GM12875 (cell line): Measurements from ENCODE around the gene MYBPC2.

Experiments
- H3K4me3 ChIP-seq: one replicate; pipeline ENCODE4 v1.5.1; 2011; ENCODE audit warnings: low read depth, low read length, control low read depth
- CTCF ChIP-seq: IDR thresholded peaks from 2 replicates; pipeline ENCODE4 v1.5.1; 2011; ENCODE audit warnings: low read depth, mild to moderate bottlenecking, control low read depth, inconsistent platforms, low read length, moderate library complexity, borderline replicate concordance; ENCODE audit not compliant: insufficient read depth

The MYBPC2 gene

GRCh38 chr19:50392759-50393158 lies 39.9 kb upstream of the MYBPC2 start:
- no peak for TF ChIP-seq CTCF

DNA sequence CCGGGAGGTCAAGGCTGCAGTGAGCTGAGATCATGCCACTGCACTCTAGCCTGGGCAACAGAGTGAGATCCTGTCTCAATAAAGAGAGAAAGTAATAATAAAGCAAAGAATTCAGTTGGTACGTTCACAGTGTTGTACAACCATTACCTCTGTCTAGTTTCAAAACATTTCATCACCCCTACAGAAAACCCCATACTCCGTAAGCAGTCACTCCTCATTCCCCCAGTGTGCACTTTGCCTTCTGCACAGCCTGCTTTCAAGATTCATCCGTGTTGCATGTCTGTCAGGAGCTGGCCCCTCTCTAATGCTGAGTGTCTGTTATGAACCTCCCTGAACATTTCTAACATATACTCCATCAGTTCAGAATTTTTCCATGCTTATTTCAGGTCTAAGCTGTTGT lies 39.1 kb upstream of the MYBPC2 start:
- no peak overlapping the region for H3K4me3 ChIP-seq
- TF ChIP-seq CTCF = no peak

More at GRCh38 chr19:50392759-50393158, 39.9 kb upstream of the MYBPC2 start:
- H3K4me3 ChIP-seq = no peak overlapping the region

DNA sequence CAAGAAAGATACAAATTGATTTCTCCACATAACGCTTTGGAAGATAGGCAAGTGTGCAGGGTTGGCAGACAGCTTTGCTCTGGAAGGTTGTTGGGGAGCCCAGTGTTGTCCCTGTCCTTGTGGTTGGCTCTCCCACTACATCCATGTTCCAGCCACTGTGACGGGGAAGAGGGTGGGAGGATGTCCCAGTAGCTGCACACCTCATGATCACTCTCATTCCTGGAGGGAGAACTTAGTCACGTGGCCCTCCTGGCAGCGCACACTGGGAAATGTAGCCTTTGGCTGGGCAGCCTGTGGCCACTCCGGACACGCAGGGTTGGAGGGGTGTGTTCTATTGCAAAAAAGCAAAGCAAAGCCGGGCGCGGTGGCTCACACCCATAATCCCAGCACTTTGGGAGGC lies 38.7 kb upstream of the MYBPC2 start:
- TF ChIP-seq CTCF = no peak
- H3K4me3 ChIP-seq = no peak overlapping the region

GRCh38 chr19:50398675-50399367 lies 33.9 kb upstream of the MYBPC2 start:
- no peak for TF ChIP-seq CTCF

DNA sequence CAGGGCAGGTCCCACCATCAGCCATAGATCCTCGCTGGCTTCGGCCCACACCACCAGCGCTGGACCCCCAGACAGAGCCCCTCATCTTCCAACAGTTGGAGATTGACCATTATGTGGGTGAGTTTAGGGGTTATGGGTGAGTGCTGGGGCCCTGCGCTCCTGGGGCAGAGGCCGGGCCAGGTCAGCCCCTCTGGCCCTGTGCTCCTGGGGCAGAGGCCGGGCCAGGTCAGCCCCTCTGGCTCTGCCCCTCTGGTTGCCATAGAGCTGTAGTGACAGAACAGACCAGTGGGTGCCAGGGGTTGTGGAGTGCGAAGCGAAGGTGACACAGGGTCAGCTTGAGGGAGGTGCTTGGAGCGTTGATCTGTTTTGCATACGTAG lies 33.3 kb upstream of the MYBPC2 start:
- no peak for TF ChIP-seq CTCF
- no peak overlapping the region for H3K4me3 ChIP-seq

More at GRCh38 chr19:50398675-50399367, 33.9 kb upstream of the MYBPC2 start:
- H3K4me3 ChIP-seq = no peak overlapping the region

GRCh38 chr19:50401605-50402450 lies 30.9 kb upstream of the MYBPC2 start:
- no peak for TF ChIP-seq CTCF
- no peak overlapping the region for H3K4me3 ChIP-seq
